ENCODE measurements around the gene CD48.
"Not testable (repeated sequence)": the region's sequence is repeated elsewhere in the genome, so short reads cannot be mapped to it uniquely, and the experiment has no call there.

CD48 gene

DNA sequence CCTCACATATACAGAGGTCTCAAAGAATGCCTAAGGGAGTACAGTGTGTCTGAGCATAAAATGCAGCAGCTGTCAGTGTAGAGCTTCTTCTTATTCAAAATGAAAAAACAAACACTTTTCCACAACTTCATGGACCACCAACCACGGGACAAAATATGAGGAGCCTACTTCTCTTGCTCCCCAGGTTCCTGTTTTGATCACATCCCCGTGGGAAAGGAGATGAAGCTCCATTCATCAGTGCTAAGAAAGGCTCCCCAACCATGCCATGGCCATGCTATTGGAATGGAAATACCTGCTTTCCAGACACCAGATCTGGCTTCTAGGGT lies 383 bp downstream of the CD48 start:
- no peaks in the 10 kb centered on the region for H3K9me3 ChIP-seq (ENCODE audit: insufficient read depth, low read depth, low read length)
- no peaks in the 10 kb centered on the region for H3K27me3 ChIP-seq (ENCODE audit: insufficient read depth, low read length)
- H3K36me3 ChIP-seq (ENCODE audit: insufficient read depth, low read length): no peaks in the 10 kb centered on the region
- 86% methylated on average over 2 of the region's 2 CpGs for WGBS
- H3K9ac ChIP-seq (ENCODE audit: low read depth, low read length): no peak overlapping the region
- H3K4me3 ChIP-seq (ENCODE audit: low read length): no peak overlapping the region
- H3K4me1 ChIP-seq (ENCODE audit: insufficient read depth, low read length): no peaks in the 10 kb centered on the region
- no peak overlapping the region for H3K27ac ChIP-seq (ENCODE audit: low read depth, low read length)

GRCh38 chr1:160710517-160711252 lies 937 bp downstream of the CD48 start:
- Histone ChIP-seq H3K9ac (ENCODE audit: low read depth, low read length) (no peak overlapping the region), H3K27ac (ENCODE audit: low read depth, low read length) (no peak overlapping the region), H3K4me3 (ENCODE audit: low read length) (no peak overlapping the region), H3K9me3 (ENCODE audit: insufficient read depth, low read depth, low read length) (no peaks in the 10 kb centered on the region), H3K36me3 (ENCODE audit: insufficient read depth, low read length) (no peaks in the 10 kb centered on the region), H3K4me1 (ENCODE audit: insufficient read depth, low read length) (no peaks in the 10 kb centered on the region), H3K27me3 (ENCODE audit: insufficient read depth, low read length) (no peaks in the 10 kb centered on the region)
- 95% methylated on average over 3 of the region's 4 CpGs for whole genome bisulfite sequencing

- no peaks in the 10 kb centered on the region for H3K9me3 ChIP-seq (ENCODE audit: insufficient read depth, low read depth, low read length)
- no peak overlapping the region for H3K9ac ChIP-seq (ENCODE audit: low read depth, low read length)
- no peaks in the 10 kb centered on the region for H3K27me3 ChIP-seq (ENCODE audit: insufficient read depth, low read length)
- no peaks in the 10 kb centered on the region for H3K36me3 ChIP-seq (ENCODE audit: insufficient read depth, low read length)
- no peak overlapping the region for H3K4me3 ChIP-seq (ENCODE audit: low read length)
- no peaks in the 10 kb centered on the region for H3K4me1 ChIP-seq (ENCODE audit: insufficient read depth, low read length)
- H3K27ac ChIP-seq (ENCODE audit: low read depth, low read length): no peak overlapping the region
- WGBS: 100% methylated on average over 1 of the region's 1 CpG
These were observed 1.9 kb downstream of the CD48 start for GRCh38 chr1:160709715-160710114.

DNA sequence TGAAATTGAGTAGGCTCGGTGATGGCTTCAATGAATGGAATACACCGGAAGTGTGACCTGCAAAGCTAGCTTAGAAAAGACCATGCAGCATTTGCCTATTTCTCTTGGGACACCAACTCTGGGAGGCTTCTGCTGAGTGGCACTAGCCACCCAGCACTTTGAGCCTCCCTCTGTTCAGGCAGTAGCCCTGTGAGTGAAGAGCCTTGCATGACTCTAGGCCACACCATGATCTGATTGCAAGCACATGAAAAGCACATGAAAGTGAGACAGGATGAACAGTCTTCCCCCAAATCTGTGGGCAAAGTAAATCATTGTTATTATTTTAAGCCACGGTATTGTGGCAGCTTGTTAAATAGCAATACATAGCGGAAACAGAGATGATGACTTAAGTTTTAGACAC lies 2.8 kb downstream of the CD48 start:
- H3K4me1 ChIP-seq (ENCODE audit: insufficient read depth, low read length): no peaks in the 10 kb centered on the region
- H3K36me3 ChIP-seq (ENCODE audit: insufficient read depth, low read length): no peaks in the 10 kb centered on the region
- no peak overlapping the region for H3K4me3 ChIP-seq (ENCODE audit: low read length)
- no peak overlapping the region for H3K9ac ChIP-seq (ENCODE audit: low read depth, low read length)
- H3K27me3 ChIP-seq (ENCODE audit: insufficient read depth, low read length): no peaks in the 10 kb centered on the region
- H3K27ac ChIP-seq (ENCODE audit: low read depth, low read length): no peak overlapping the region
- 88% methylated on average over 4 of the region's 4 CpGs for WGBS
- no peaks in the 10 kb centered on the region for H3K9me3 ChIP-seq (ENCODE audit: insufficient read depth, low read depth, low read length)

DNA sequence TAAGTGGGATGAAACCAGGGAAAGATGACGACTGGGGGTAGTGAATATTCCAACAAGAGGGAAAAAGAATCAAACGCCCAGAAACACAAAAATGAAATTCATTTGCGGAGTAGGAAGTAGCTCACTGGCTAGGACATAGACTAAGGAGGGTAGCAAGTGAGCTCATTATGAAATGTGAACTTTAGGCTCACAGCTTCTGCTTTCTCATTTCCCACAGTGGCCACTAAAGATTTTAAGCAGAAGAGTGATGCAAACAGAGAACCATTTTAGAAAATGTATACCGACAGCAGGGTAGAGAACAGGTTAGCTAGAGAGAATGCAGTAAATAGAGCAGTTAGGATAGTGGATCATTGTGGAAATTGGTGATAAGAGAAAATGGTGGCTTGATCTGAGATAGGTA lies 3.5 kb downstream of the CD48 start:
- Histone ChIP-seq H3K9me3 (ENCODE audit: insufficient read depth, low read depth, low read length) (no peaks in the 10 kb centered on the region), H3K9ac (ENCODE audit: low read depth, low read length) (no peak overlapping the region), H3K27ac (ENCODE audit: low read depth, low read length) (no peak overlapping the region), H3K27me3 (ENCODE audit: insufficient read depth, low read length) (no peaks in the 10 kb centered on the region), H3K4me1 (ENCODE audit: insufficient read depth, low read length) (peaks cover 4% of the 10 kb centered on the region; the same call in 1 of the 2 replicates), H3K36me3 (ENCODE audit: insufficient read depth, low read length) (no peaks in the 10 kb centered on the region), H3K4me3 (ENCODE audit: low read length) (no peak overlapping the region)
- 94% methylated on average over 4 of the region's 4 CpGs for WGBS

- H3K36me3 ChIP-seq (ENCODE audit: insufficient read depth, low read length): no peaks in the 10 kb centered on the region
- H3K27me3 ChIP-seq (ENCODE audit: insufficient read depth, low read length): no peaks in the 10 kb centered on the region
- 91% methylated on average over 8 of the region's 8 CpGs for WGBS
- H3K4me3 ChIP-seq (ENCODE audit: low read length): no peak overlapping the region
- H3K9ac ChIP-seq (ENCODE audit: low read depth, low read length): no peak overlapping the region
- H3K4me1 ChIP-seq (ENCODE audit: insufficient read depth, low read length): peaks cover 8% of the 10 kb centered on the region; the same call in 1 of the 2 replicates
- H3K9me3 ChIP-seq (ENCODE audit: insufficient read depth, low read depth, low read length): no peaks in the 10 kb centered on the region
- no peak overlapping the region for H3K27ac ChIP-seq (ENCODE audit: low read depth, low read length)
These were observed 4.2 kb downstream of the CD48 start for GRCh38 chr1:160707236-160708064.

DNA sequence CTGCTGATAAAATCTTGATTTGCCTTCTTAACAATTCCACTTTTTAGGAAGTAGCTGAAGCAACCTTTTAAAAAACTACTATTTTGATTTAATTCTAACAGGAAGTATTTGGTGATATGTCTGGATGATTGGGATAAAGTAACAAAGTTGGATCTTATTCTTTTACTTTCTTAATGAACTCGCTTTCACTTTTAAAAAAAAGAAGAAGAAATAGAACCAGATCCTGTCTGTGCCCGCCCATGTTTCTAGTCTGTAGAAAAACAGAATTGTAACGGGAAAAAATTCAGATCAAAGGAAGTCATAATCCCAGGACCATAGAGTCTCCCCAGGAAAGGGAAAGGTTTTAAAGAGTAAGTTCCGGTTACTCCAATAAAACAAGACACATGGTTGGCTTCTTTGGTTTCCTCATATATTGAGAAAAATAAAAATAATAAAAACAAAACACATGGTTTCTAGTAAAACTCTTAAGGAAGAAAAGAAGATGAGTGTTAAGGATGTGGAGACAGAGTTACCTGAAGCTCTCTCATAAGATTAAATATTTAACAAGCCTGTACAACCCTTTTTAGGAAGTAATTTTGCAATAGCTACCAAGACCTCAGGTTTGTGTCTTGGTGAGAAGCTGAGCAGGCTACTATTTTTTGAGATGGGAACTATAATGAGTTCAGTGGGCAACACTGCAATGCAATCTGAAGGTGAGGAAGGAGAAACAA lies 4.9 kb downstream of the CD48 start:
- Histone ChIP-seq H3K9me3 (ENCODE audit: insufficient read depth, low read depth, low read length) (no peaks in the 10 kb centered on the region), H3K9ac (ENCODE audit: low read depth, low read length) (no peak overlapping the region), H3K4me1 (ENCODE audit: insufficient read depth, low read length) (peaks cover 8% of the 10 kb centered on the region; the same call in 1 of the 2 replicates), H3K27ac (ENCODE audit: low read depth, low read length) (no peak overlapping the region), H3K36me3 (ENCODE audit: insufficient read depth, low read length) (no peaks in the 10 kb centered on the region), H3K27me3 (ENCODE audit: insufficient read depth, low read length) (no peaks in the 10 kb centered on the region), H3K4me3 (ENCODE audit: low read length) (no peak overlapping the region)
- WGBS: 92% methylated on average over 3 of the region's 4 CpGs

GRCh38 chr1:160705742-160706141 lies 5.9 kb downstream of the CD48 start:
- no peaks in the 10 kb centered on the region for H3K36me3 ChIP-seq (ENCODE audit: insufficient read depth, low read length)
- H3K9ac ChIP-seq (ENCODE audit: low read depth, low read length): no peak overlapping the region
- peaks cover 8% of the 10 kb centered on the region; the same call in 1 of the 2 replicates for H3K4me1 ChIP-seq (ENCODE audit: insufficient read depth, low read length)
- no peaks in the 10 kb centered on the region for H3K27me3 ChIP-seq (ENCODE audit: insufficient read depth, low read length)
- no peak overlapping the region for H3K27ac ChIP-seq (ENCODE audit: low read depth, low read length)
- no peak overlapping the region for H3K4me3 ChIP-seq (ENCODE audit: low read length)
- no peaks in the 10 kb centered on the region for H3K9me3 ChIP-seq (ENCODE audit: insufficient read depth, low read depth, low read length)

- not testable (repeated sequence) for H3K4me3 ChIP-seq (ENCODE audit: low read length); H3K27me3 ChIP-seq (ENCODE audit: insufficient read depth, low read length); H3K9ac ChIP-seq (ENCODE audit: low read depth, low read length); H3K9me3 ChIP-seq (ENCODE audit: insufficient read depth, low read depth, low read length); H3K36me3 ChIP-seq (ENCODE audit: insufficient read depth, low read length); H3K27ac ChIP-seq (ENCODE audit: low read depth, low read length); H3K4me1 ChIP-seq (ENCODE audit: insufficient read depth, low read length)
- WGBS: 91% methylated on average over 3 of the region's 3 CpGs
These were observed 6.4 kb downstream of the CD48 start for GRCh38 chr1:160705212-160705621.

GRCh38 chr1:160704250-160704649 lies 7.4 kb downstream of the CD48 start:
- Histone ChIP-seq H3K9ac (ENCODE audit: low read depth, low read length) (no peak overlapping the region), H3K36me3 (ENCODE audit: insufficient read depth, low read length) (no peaks in the 10 kb centered on the region)

GRCh38 chr1:160702100-160702499 lies 9.5 kb downstream of the CD48 start:
- WGBS: 92% methylated on average over 5 of the region's 5 CpGs
- Histone ChIP-seq H3K4me3 (ENCODE audit: low read length) (no peak overlapping the region), H3K9me3 (ENCODE audit: insufficient read depth, low read depth, low read length) (no peaks in the 10 kb centered on the region), H3K4me1 (ENCODE audit: insufficient read depth, low read length) (peaks cover 8% of the 10 kb centered on the region; the same call in 1 of the 2 replicates), H3K27me3 (ENCODE audit: insufficient read depth, low read length) (no peaks in the 10 kb centered on the region), H3K36me3 (ENCODE audit: insufficient read depth, low read length) (no peaks in the 10 kb centered on the region), H3K27ac (ENCODE audit: low read depth, low read length) (no peak overlapping the region), H3K9ac (ENCODE audit: low read depth, low read length) (no peak overlapping the region)

More at GRCh38 chr1:160704250-160704649, 7.4 kb downstream of the CD48 start:
- Histone ChIP-seq H3K27me3 (ENCODE audit: insufficient read depth, low read length) (no peaks in the 10 kb centered on the region), H3K4me3 (ENCODE audit: low read length) (no peak overlapping the region), H3K9me3 (ENCODE audit: insufficient read depth, low read depth, low read length) (no peaks in the 10 kb centered on the region), H3K4me1 (ENCODE audit: insufficient read depth, low read length) (peaks cover 8% of the 10 kb centered on the region; the same call in 1 of the 2 replicates), H3K27ac (ENCODE audit: low read depth, low read length) (no peak overlapping the region)
- WGBS: 96% methylated on average over 4 of the region's 4 CpGs
